Natural killer cell (primary cell): Measurements from ENCODE around the gene RPS17. TPM values are rescaled to one million over a fixed set of nuclear protein-coding genes. Genes with fewer than 3 reads are reported as not detected.
"Not testable (repeated sequence)": the region's sequence is repeated elsewhere in the genome, so short reads cannot be mapped to it uniquely, and the experiment has no call there.

ENCODE experiments used
- ATAC-seq, 3 donors: fragments of 150-1000 bp in 2 of 3; fragments of 200-7000 bp in 1 of 3; cut with Tn5 transposase; 1 replicate in 1 of 3; 2 replicates in 2 of 3; pipeline ENCODE4 v1.10.0; 2021; ENCODE audit warnings: mild to moderate bottlenecking in 2 of 3, moderate library complexity in 2 of 3
- DNase-seq, 2 donors: peaks; one replicate each; pipeline versions ENCODE4 v3.0.0 to v3.0.0-alpha.2; 2013 to 2021; ENCODE audit warnings: mixed read lengths in 1 of 2
- H3K27ac ChIP-seq: one replicate; pipeline ENCODE4 v1.5.1; 2013; ENCODE audit warnings: mild to moderate bottlenecking, low read length
- H3K27me3 ChIP-seq: one replicate; pipeline ENCODE4 v1.6.1; 2013; ENCODE audit warnings: low read length; ENCODE audit not compliant: control insufficient read depth, insufficient read depth
- H3K36me3 ChIP-seq: one replicate; pipeline ENCODE4 v1.6.1; 2013; ENCODE audit warnings: low read length; ENCODE audit not compliant: control insufficient read depth, insufficient read depth
- H3K4me1 ChIP-seq: one replicate; pipeline ENCODE4 v1.6.1; 2013; ENCODE audit warnings: low read length; ENCODE audit not compliant: control insufficient read depth, insufficient read depth
- H3K4me3 ChIP-seq: one replicate; pipeline ENCODE4 v1.5.1; 2013; ENCODE audit warnings: low read length
- H3K9me3 ChIP-seq: one replicate; pipeline ENCODE4 v1.6.1; 2013; ENCODE audit warnings: low read length; ENCODE audit not compliant: control insufficient read depth, insufficient read depth
- H3K27ac Mint-ChIP-seq, 2 donors: one replicate each; pipeline ENCODE4 v1.8.0; 2022; ENCODE audit warnings: mild to moderate bottlenecking in 2 of 2, mixed read lengths in 2 of 2, moderate library complexity in 1 of 2
- H3K27me3 Mint-ChIP-seq, 2 donors: one replicate each; pipeline ENCODE4 v1.8.0; 2022; ENCODE audit warnings: low read depth in 2 of 2, mixed read lengths in 2 of 2
- H3K36me3 Mint-ChIP-seq: one replicate; pipeline ENCODE4 v1.8.0; 2022; ENCODE audit warnings: mixed read lengths
- H3K4me1 Mint-ChIP-seq, 2 donors: one replicate each; pipeline ENCODE4 v1.8.0; 2022; ENCODE audit warnings: mixed read lengths in 2 of 2
- H3K4me3 Mint-ChIP-seq: one replicate; pipeline ENCODE4 v1.8.0; 2022; ENCODE audit warnings: mild to moderate bottlenecking, moderate library complexity, mixed read lengths
- H3K9me3 Mint-ChIP-seq, 2 donors: one replicate each; pipeline ENCODE4 v1.8.0; 2022; ENCODE audit warnings: mixed read lengths in 2 of 2
- CTCF ChIP-seq: fragments of 200-600 bp; IDR thresholded peaks from one replicate; pipeline ENCODE4 v1.8.0; 2022; ENCODE audit warnings: antibody characterized with exemption
- WGBS: methylation state at CpG from one replicate; pipeline ENCODE4 v1.1.7; 2013; ENCODE audit warnings: missing lambda C conversion rate; ENCODE audit not compliant: insufficient coverage; 5-methylcytosine and 5-hydroxymethylcytosine counted together
- intact Hi-C: fragments of 100-400 bp; cut with micrococcal nuclease; formaldehyde crosslinking; loops from one replicate; pipeline ENCODE4 v1.14.2; 2022
- total RNA-seq, 4 donors: library from RNA; stranded (reverse); fragments of 120-200 nt in 1 of 4; gene quantifications; one replicate each; pipeline versions ENCODE4 v1.2.3 to v1.2.4, GENCODE V29; 2013 to 2022

RPS17 gene
- total RNA-seq, 3 donors from 2014 or later (not counting 1 experiment from before 2014, with no cell fraction given), result 1,035 to 1,314 (median 1,130) TPM

- no peak overlapping the region for H3K27ac ChIP-seq
- DNase-seq, result no peak
- no peaks in the 10 kb centered on the region for H3K9me3 Mint-ChIP-seq
Measured at GRCh38 chr15:82537351-82537908, 2.8 kb downstream of the RPS17 start.

GRCh38 chr15:82536409-82537350 is 3.6 kb downstream of the RPS17 start:
- intact Hi-C loops, result no loop called here
- 86% methylated on average over 11 of the region's 11 CpGs for WGBS
- no peak overlapping the region for H3K27ac ChIP-seq

More at GRCh38 chr15:82537351-82537908, 2.8 kb downstream of the RPS17 start:
- Mint-ChIP-seq H3K27ac (peak overlapping the region in 1 of 2 donors; percentile 67), H3K27me3 (no peaks in the 10 kb centered on the region), H3K4me3 (peak overlapping the region; percentile 14), H3K36me3 (peaks cover 19% of the 10 kb centered on the region), H3K4me1 (peaks cover 35 to 37% of the 10 kb centered on the region in 2 donors)
- no peaks in the 10 kb centered on the region for H3K27me3 ChIP-seq
- 68% methylated on average over 4 of the region's 4 CpGs for WGBS
- H3K4me1 ChIP-seq, result peaks cover 23% of the 10 kb centered on the region
- no peak for ATAC-seq
- TF ChIP-seq CTCF, result no peak
- peaks cover 31% of the 10 kb centered on the region for H3K36me3 ChIP-seq
- intact Hi-C loops, result no loop called here
- no peak overlapping the region for H3K4me3 ChIP-seq
- no peaks in the 10 kb centered on the region for H3K9me3 ChIP-seq

GRCh38 chr15:82535566-82536408 is 4.5 kb downstream of the RPS17 start:
- ATAC-seq (no peak), DNase-seq (no peak)
- 80% methylated on average over 9 of the region's 9 CpGs for WGBS
- no peak for TF ChIP-seq CTCF
- no peak overlapping the region for H3K4me3 ChIP-seq
- H3K36me3 ChIP-seq, result peaks cover 31% of the 10 kb centered on the region
- H3K9me3 Mint-ChIP-seq, result no peaks in the 10 kb centered on the region
- H3K27ac ChIP-seq, result no peak overlapping the region
- peaks cover 19% of the 10 kb centered on the region for H3K36me3 Mint-ChIP-seq
- H3K27me3 ChIP-seq, result no peaks in the 10 kb centered on the region
- peaks cover 32 to 34% of the 10 kb centered on the region in 2 donors for H3K4me1 Mint-ChIP-seq
- no peaks in the 10 kb centered on the region for H3K9me3 ChIP-seq
- no peaks in the 10 kb centered on the region for H3K27me3 Mint-ChIP-seq
- peak overlapping the region; percentile 10 to 18 for H3K27ac Mint-ChIP-seq
- H3K4me3 Mint-ChIP-seq, result no peak overlapping the region
- intact Hi-C loops, result no loop called here
- H3K4me1 ChIP-seq, result peaks cover 21% of the 10 kb centered on the region

More at GRCh38 chr15:82536409-82537350, 3.6 kb downstream of the RPS17 start:
- Histone ChIP-seq H3K4me1 (peaks cover 23% of the 10 kb centered on the region), H3K4me3 (no peak overlapping the region), H3K27me3 (no peaks in the 10 kb centered on the region), H3K9me3 (no peaks in the 10 kb centered on the region), H3K36me3 (peaks cover 31% of the 10 kb centered on the region)
- no peak for ATAC-seq
- Mint-ChIP-seq H3K36me3 (peaks cover 19% of the 10 kb centered on the region), H3K4me1 (peaks cover 35 to 37% of the 10 kb centered on the region in 2 donors), H3K4me3 (no peak overlapping the region), H3K27ac (peak overlapping the region; percentile 18 to 67), H3K27me3 (no peaks in the 10 kb centered on the region), H3K9me3 (no peaks in the 10 kb centered on the region)
- TF ChIP-seq CTCF, result no peak
- no peak for DNase-seq

GRCh38 chr15:82535151-82535550 is 5.1 kb downstream of the RPS17 start:
- intact Hi-C loops, H3K9me3 ChIP-seq, DNase-seq, H3K4me3 ChIP-seq, H3K4me3 Mint-ChIP-seq, H3K27ac ChIP-seq, ATAC-seq, H3K27ac Mint-ChIP-seq, H3K27me3 ChIP-seq, H3K9me3 Mint-ChIP-seq, H3K27me3 Mint-ChIP-seq: not testable (repeated sequence)
- WGBS, result 95% methylated on average over 5 of the region's 5 CpGs
- peaks cover 19% of the 10 kb centered on the region for H3K36me3 Mint-ChIP-seq
- peaks cover 22% of the 10 kb centered on the region for H3K4me1 ChIP-seq
- peaks cover 31% of the 10 kb centered on the region for H3K36me3 ChIP-seq
- H3K4me1 Mint-ChIP-seq, result peaks cover 33 to 38% of the 10 kb centered on the region in 2 donors

- ATAC-seq, H3K27me3 ChIP-seq, H3K27me3 Mint-ChIP-seq, H3K27ac ChIP-seq, H3K9me3 Mint-ChIP-seq, H3K9me3 ChIP-seq, H3K4me3 Mint-ChIP-seq, intact Hi-C loops, H3K4me3 ChIP-seq, DNase-seq: not testable (repeated sequence)
- peak overlapping the region in 1 of 2 donors; percentile 41 for H3K27ac Mint-ChIP-seq
- peaks cover 16% of the 10 kb centered on the region for H3K4me1 ChIP-seq
- H3K4me1 Mint-ChIP-seq, result peaks cover 33 to 37% of the 10 kb centered on the region in 2 donors
- peaks cover 31% of the 10 kb centered on the region for H3K36me3 ChIP-seq
- WGBS, result 85% methylated on average over 2 of the region's 3 CpGs
- peaks cover 19% of the 10 kb centered on the region for H3K36me3 Mint-ChIP-seq
Measured at GRCh38 chr15:82534457-82534861, 5.8 kb downstream of the RPS17 start.
